Ascending aorta (tissue), 2 donors: Measurements from ENCODE around the gene KIAA1671. TPM values are rescaled to one million over a fixed set of nuclear protein-coding genes. Genes with fewer than 3 reads are reported as not detected.
"Not testable (repeated sequence)": the region's sequence is repeated elsewhere in the genome, so short reads cannot be mapped to it uniquely, and the experiment has no call there.

Experiments
- DNase-seq, 2 donors: peaks; one replicate each; pipeline ENCODE4 v3.0.0-alpha.2; 2019; ENCODE audit warnings: low spot score in 2 of 2
- H3K27ac ChIP-seq, 2 donors: fragments of 200-600 bp; sonication (generic); one replicate each; pipeline ENCODE4 v1.5.1; 2016 to 2017; ENCODE audit warnings: mild to moderate bottlenecking in 1 of 2
- H3K27me3 ChIP-seq: fragments of 200-600 bp; sonication (generic); one replicate; pipeline ENCODE4 v1.5.1; 2017
- H3K36me3 ChIP-seq, 2 donors: fragments of 200-600 bp; sonication (generic); one replicate each; pipeline ENCODE4 v1.5.1; 2016
- H3K4me1 ChIP-seq, 2 donors: fragments of 200-600 bp; sonication (generic); one replicate each; pipeline ENCODE4 v1.5.1; 2016 to 2017; ENCODE audit warnings: mild to moderate bottlenecking in 1 of 2
- H3K4me3 ChIP-seq, 2 donors: fragments of 200-600 bp; sonication (generic); one replicate each; pipeline ENCODE4 v1.5.1; 2016 to 2017; ENCODE audit warnings: mild to moderate bottlenecking in 1 of 2
- H3K9me3 ChIP-seq, 2 donors: fragments of 200-600 bp; sonication (generic); one replicate each; pipeline ENCODE4 v1.5.1; 2016
- CTCF ChIP-seq, 3 experiments: fragments of 200-600 bp in 2 of 3; fragments of 450-650 bp in 1 of 3; sonication (generic) in 2 of 3; IDR thresholded peaks; one replicate each; pipeline ENCODE4 v1.5.1; 2016 to 2019; ENCODE audit warnings: antibody characterized with exemption in 3 of 3, mild to moderate bottlenecking in 1 of 3, moderate library complexity in 1 of 3
- intact Hi-C: fragments of 100-400 bp; cut with DNase I; formaldehyde crosslinking; loops from one replicate; pipeline ENCODE4 v1.15.1; 2023
- total RNA-seq: library from RNA; depleted of rRNA; stranded (reverse); fragments of >200 nt; gene quantifications from one replicate; pipeline ENCODE4 v1.1.0, GENCODE V29; 2016

The KIAA1671 gene
- total RNA-seq, 1 donor from 2014 or later: 79.0 TPM

- Histone ChIP-seq H3K36me3 (peaks cover 66 to 82% of the 10 kb centered on the region in 2 donors), H3K4me3 (no peak overlapping the region), H3K4me1 (no peaks in the 10 kb centered on the region), H3K9me3 (no peaks in the 10 kb centered on the region), H3K27ac (peak overlapping the region in 1 of 2 donors; percentile 34), H3K27me3 (no peaks in the 10 kb centered on the region)
- intact Hi-C loops: no loop called here
- DNase-seq: no peak
- TF ChIP-seq CTCF (IDR thresholded peaks at IDR 0.05): no peak
These were observed 223.7 kb downstream of the KIAA1671 start for GRCh38 chr22:25176175-25176574.

- peaks cover 62 to 86% of the 10 kb centered on the region in 2 donors for H3K36me3 ChIP-seq
- TF ChIP-seq CTCF (IDR thresholded peaks at IDR 0.05): no peak
- intact Hi-C loops: no loop called here
These were observed 224.3 kb downstream of the KIAA1671 start for GRCh38 chr22:25176799-25177198.

GRCh38 chr22:25177226-25177625 lies 224.7 kb downstream of the KIAA1671 start:
- H3K4me3 ChIP-seq: no peak overlapping the region
- peaks cover 0 to 2% of the 10 kb centered on the region in 2 donors for H3K4me1 ChIP-seq
- TF ChIP-seq CTCF (IDR thresholded peaks at IDR 0.05): no peak
- no peaks in the 10 kb centered on the region for H3K27me3 ChIP-seq
- intact Hi-C loops: no loop called here
- H3K27ac ChIP-seq: no peak overlapping the region
- no peaks in the 10 kb centered on the region for H3K9me3 ChIP-seq
- peaks cover 60 to 85% of the 10 kb centered on the region in 2 donors for H3K36me3 ChIP-seq
- DNase-seq: no peak

More at GRCh38 chr22:25176799-25177198, 224.3 kb downstream of the KIAA1671 start:
- H3K27ac ChIP-seq: peak overlapping the region in 1 of 2 donors; percentile 34
- H3K27me3 ChIP-seq: no peaks in the 10 kb centered on the region
- no peaks in the 10 kb centered on the region for H3K9me3 ChIP-seq
- H3K4me1 ChIP-seq: no peaks in the 10 kb centered on the region
- no peak for DNase-seq
- no peak overlapping the region for H3K4me3 ChIP-seq

GRCh38 chr22:25177895-25178294 lies 225.4 kb downstream of the KIAA1671 start:
- H3K27me3 ChIP-seq: no peaks in the 10 kb centered on the region
- no peaks in the 10 kb centered on the region for H3K9me3 ChIP-seq
- no peak overlapping the region for H3K27ac ChIP-seq
- H3K36me3 ChIP-seq: peaks cover 58 to 78% of the 10 kb centered on the region in 2 donors
- intact Hi-C loops: no loop called here
- H3K4me1 ChIP-seq: peaks cover 0 to 8% of the 10 kb centered on the region in 2 donors
- DNase-seq: no peak
- no peak for TF ChIP-seq CTCF (IDR thresholded peaks at IDR 0.05)
- H3K4me3 ChIP-seq: no peak overlapping the region

DNA sequence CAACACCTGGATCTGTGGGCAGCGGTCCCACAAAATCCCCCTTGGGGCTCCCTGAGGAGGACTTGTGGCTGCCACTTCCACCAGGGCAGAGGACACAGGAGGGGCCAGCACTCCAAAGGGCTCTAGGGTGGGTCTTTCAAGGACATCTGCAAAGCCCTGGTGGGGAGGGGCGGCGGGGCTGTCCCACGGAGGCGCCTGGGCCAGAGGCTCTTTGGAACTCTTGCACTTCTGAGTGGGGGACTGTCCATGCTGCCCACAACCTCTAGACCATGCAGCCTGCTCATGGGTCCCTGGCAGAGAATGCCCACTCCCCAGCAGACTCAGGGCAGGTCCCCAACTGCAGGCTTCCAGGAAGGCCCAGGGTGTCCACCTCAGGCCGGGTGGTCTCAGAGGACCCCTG lies 225.8 kb downstream of the KIAA1671 start:
- H3K9me3 ChIP-seq, DNase-seq, H3K4me1 ChIP-seq, H3K4me3 ChIP-seq, intact Hi-C loops, H3K27ac ChIP-seq, H3K27me3 ChIP-seq: not testable (repeated sequence)
- peaks cover 56 to 75% of the 10 kb centered on the region in 2 donors for H3K36me3 ChIP-seq

DNA sequence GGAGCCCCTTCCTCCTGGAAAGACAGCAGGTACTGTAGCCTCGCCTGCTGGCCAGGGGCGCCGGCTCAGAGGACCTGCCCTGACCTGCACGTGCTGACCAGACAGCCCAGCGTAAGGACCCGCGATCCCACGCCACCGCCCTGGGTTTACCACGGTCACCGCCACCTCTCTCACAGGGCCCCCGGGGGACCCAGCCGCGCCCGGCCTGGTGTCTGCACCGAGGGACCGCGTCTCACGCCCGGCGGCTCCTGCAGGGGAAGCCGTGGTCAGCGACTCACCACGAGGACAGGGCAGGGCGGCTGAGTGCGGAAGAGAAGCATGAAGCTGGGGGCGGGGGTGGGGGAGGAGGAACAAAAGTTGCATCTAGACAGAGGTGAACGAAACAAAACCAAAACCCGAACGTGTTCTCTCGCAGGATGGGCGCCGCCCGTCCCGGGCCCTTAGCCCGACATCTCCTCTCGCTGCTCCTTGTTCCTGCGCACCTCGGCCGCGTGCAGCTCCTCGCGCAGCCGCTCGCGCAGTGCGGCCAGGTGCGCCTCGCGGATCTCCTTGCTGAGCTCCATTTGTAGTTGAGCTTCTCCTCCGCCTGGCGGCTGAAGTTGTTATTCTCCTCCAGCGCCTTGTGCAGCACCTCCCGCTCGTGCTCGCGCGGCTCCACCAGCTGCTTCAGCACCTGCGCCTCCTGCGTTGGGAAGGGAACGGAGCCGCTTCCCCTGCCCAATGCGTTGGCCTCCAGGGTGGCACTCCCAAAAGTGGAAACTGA lies 226.5 kb downstream of the KIAA1671 start:
- intact Hi-C loops, H3K9me3 ChIP-seq, H3K4me1 ChIP-seq, H3K4me3 ChIP-seq, H3K27me3 ChIP-seq, H3K27ac ChIP-seq, DNase-seq: not testable (repeated sequence)
- H3K36me3 ChIP-seq: peaks cover 57 to 77% of the 10 kb centered on the region in 2 donors
